Activated naive CD4-positive, alpha-beta T cell treated with anti-CD3 and anti-CD28 coated beads, Interleukin-2, amount 10 ng/mL, durations not matched to agents 7 days and 5 days (primary cell): ENCODE measurements around the gene PARD6B.

Experiments used
- CTCF ChIA-PET: fragments of 350-600 bp; sonication (Branson Sonifier 250); formaldehyde crosslinking; loops from one replicate; lab custom pipeline; 2021; ENCODE audit warnings: antibody characterized with exemption; lab: Charles Lee
- DNase-seq: peaks from one replicate; pipeline ENCODE4 v3.0.0-alpha.2; 2020
- H3K27ac Mint-ChIP-seq: one replicate; pipeline ENCODE4 v1.8.0; 2021; ENCODE audit warnings: mild to moderate bottlenecking, moderate library complexity, mixed read lengths
- H3K27me3 Mint-ChIP-seq: one replicate; pipeline ENCODE4 v1.8.0; 2021; ENCODE audit warnings: mild to moderate bottlenecking, mixed read lengths
- H3K36me3 Mint-ChIP-seq: one replicate; pipeline ENCODE4 v1.8.0; 2021; ENCODE audit warnings: mixed read lengths
- H3K4me1 Mint-ChIP-seq: one replicate; pipeline ENCODE4 v1.8.0; 2021; ENCODE audit warnings: mixed read lengths
- H3K4me3 Mint-ChIP-seq: one replicate; pipeline ENCODE4 v1.8.0; 2021; ENCODE audit warnings: mild to moderate bottlenecking, moderate library complexity, mixed read lengths
- H3K9me3 Mint-ChIP-seq: one replicate; pipeline ENCODE4 v1.8.0; 2021; ENCODE audit warnings: mixed read lengths

PARD6B gene

GRCh38 chr20:50724851-50725723 is 6.3 kb upstream of the PARD6B start:
- Mint-ChIP-seq H3K36me3 (no peaks in the 10 kb centered on the region), H3K4me3 (no peak overlapping the region), H3K9me3 (no peaks in the 10 kb centered on the region), H3K4me1 (peaks cover under 1% of the 10 kb centered on the region), H3K27ac (no peak overlapping the region), H3K27me3 (no peaks in the 10 kb centered on the region)
- CTCF ChIA-PET = interaction anchor here (1.0 to 2.5 kb wide), 2 partner anchors 24 to 89 kb away, joined by 3 to 10 read pairs; no protein-coding TSS in a partner anchor
- no peak for DNase-seq

GRCh38 chr20:50725724-50726005 is 5.7 kb upstream of the PARD6B start:
- Mint-ChIP-seq H3K27ac (no peak overlapping the region), H3K36me3 (no peaks in the 10 kb centered on the region), H3K27me3 (no peaks in the 10 kb centered on the region)

GRCh38 chr20:50726955-50727791 is 4.2 kb upstream of the PARD6B start:
- peaks cover 8% of the 10 kb centered on the region for H3K4me1 Mint-ChIP-seq
- no peaks in the 10 kb centered on the region for H3K9me3 Mint-ChIP-seq
- H3K27ac Mint-ChIP-seq = no peak overlapping the region
- no peaks in the 10 kb centered on the region for H3K27me3 Mint-ChIP-seq
- CTCF ChIA-PET = interaction anchor here (1.3 to 2.1 kb wide), 2 partner anchors 22 to 26 kb away, joined by 3 to 11 read pairs; no protein-coding TSS in a partner anchor
- no peak for DNase-seq
- no peak overlapping the region for H3K4me3 Mint-ChIP-seq
- H3K36me3 Mint-ChIP-seq = no peaks in the 10 kb centered on the region

More at GRCh38 chr20:50725724-50726005, 5.7 kb upstream of the PARD6B start:
- DNase-seq = no peak
- Mint-ChIP-seq H3K4me3 (no peak overlapping the region), H3K9me3 (no peaks in the 10 kb centered on the region), H3K4me1 (peaks cover 6% of the 10 kb centered on the region)
- CTCF ChIA-PET = interaction anchor here (0.8 to 2.5 kb wide), 2 partner anchors 24 to 25 kb away, joined by 3 to 10 read pairs; no protein-coding TSS in a partner anchor

- no peak for DNase-seq
- Mint-ChIP-seq H3K9me3 (no peaks in the 10 kb centered on the region), H3K4me3 (no peak overlapping the region), H3K27ac (no peak overlapping the region), H3K27me3 (no peaks in the 10 kb centered on the region), H3K4me1 (peaks cover 16% of the 10 kb centered on the region), H3K36me3 (no peaks in the 10 kb centered on the region)
- CTCF ChIA-PET = interaction anchor here (0.6 to 2.1 kb wide), 3 partner anchors 22 to 150 kb away, joined by 3 to 11 read pairs (median 3); no protein-coding TSS in a partner anchor
Measured at GRCh38 chr20:50727792-50728485, 3.4 kb upstream of the PARD6B start.

GRCh38 chr20:50728486-50728980 is 2.8 kb upstream of the PARD6B start:
- H3K27ac Mint-ChIP-seq = no peak overlapping the region
- no peak overlapping the region for H3K4me3 Mint-ChIP-seq
- no peak for DNase-seq
- no peaks in the 10 kb centered on the region for H3K9me3 Mint-ChIP-seq
- H3K27me3 Mint-ChIP-seq = no peaks in the 10 kb centered on the region
- H3K4me1 Mint-ChIP-seq = peaks cover 20% of the 10 kb centered on the region
- CTCF ChIA-PET = interaction anchor here (0.6 to 2.1 kb wide), 3 partner anchors 21 to 150 kb away, joined by 3 to 11 read pairs (median 3); no protein-coding TSS in a partner anchor
- H3K36me3 Mint-ChIP-seq = no peaks in the 10 kb centered on the region

GRCh38 chr20:50728981-50729874 is 2.2 kb upstream of the PARD6B start:
- no peak overlapping the region for H3K27ac Mint-ChIP-seq
- CTCF ChIA-PET = interaction anchor here (0.6 to 2.1 kb wide), 4 partner anchors 18 to 149 kb away, joined by 3 to 11 read pairs (median 4); no protein-coding TSS in a partner anchor
- DNase-seq = no peak

GRCh38 chr20:50729901-50730764 is 1.2 kb upstream of the PARD6B start:
- Mint-ChIP-seq H3K4me1 (peaks cover 21% of the 10 kb centered on the region), H3K36me3 (no peaks in the 10 kb centered on the region), H3K27ac (peak overlapping the region; percentile 82), H3K27me3 (no peaks in the 10 kb centered on the region), H3K4me3 (peak overlapping the region; percentile 90), H3K9me3 (no peaks in the 10 kb centered on the region)
- DNase-seq = no peak
- CTCF ChIA-PET = interaction anchor here (1.2 to 1.4 kb wide), 2 partner anchors 17 to 20 kb away, joined by 4 read pairs; no protein-coding TSS in a partner anchor

More at GRCh38 chr20:50728981-50729874, 2.2 kb upstream of the PARD6B start:
- no peaks in the 10 kb centered on the region for H3K36me3 Mint-ChIP-seq
- H3K27me3 Mint-ChIP-seq = no peaks in the 10 kb centered on the region
- no peak overlapping the region for H3K4me3 Mint-ChIP-seq
- H3K9me3 Mint-ChIP-seq = no peaks in the 10 kb centered on the region
- peaks cover 21% of the 10 kb centered on the region for H3K4me1 Mint-ChIP-seq

GRCh38 chr20:50730765-50731054 is 670 bp upstream of the PARD6B start:
- H3K27me3 Mint-ChIP-seq = no peaks in the 10 kb centered on the region
- CTCF ChIA-PET = interaction anchor here (1.2 to 1.4 kb wide), 2 partner anchors 17 to 19 kb away, joined by 4 read pairs; no protein-coding TSS in a partner anchor
- peak overlapping the region; percentile 90 for H3K4me3 Mint-ChIP-seq
- no peaks in the 10 kb centered on the region for H3K36me3 Mint-ChIP-seq
- DNase-seq = no peak
- H3K4me1 Mint-ChIP-seq = peaks cover 23% of the 10 kb centered on the region
- peak overlapping the region; percentile 82 for H3K27ac Mint-ChIP-seq
- no peaks in the 10 kb centered on the region for H3K9me3 Mint-ChIP-seq

GRCh38 chr20:50731930-50732690 is 730 bp downstream of the PARD6B start:
- peak overlapping the region; percentile 90 for H3K4me3 Mint-ChIP-seq
- no peaks in the 10 kb centered on the region for H3K9me3 Mint-ChIP-seq
- DNase-seq = peak; percentile 29
- H3K27ac Mint-ChIP-seq = peak overlapping the region; percentile 89
- CTCF ChIA-PET = interaction anchor here (0.7 to 1.0 kb wide), 4 partner anchors 13 to 62 kb away, joined by 3 to 4 read pairs (median 4); partner anchors contain the start of gene BCAS4
- no peaks in the 10 kb centered on the region for H3K36me3 Mint-ChIP-seq
- H3K4me1 Mint-ChIP-seq = peaks cover 23% of the 10 kb centered on the region
- no peaks in the 10 kb centered on the region for H3K27me3 Mint-ChIP-seq

GRCh38 chr20:50733644-50734349 is 2.4 kb downstream of the PARD6B start:
- Mint-ChIP-seq H3K27me3 (no peaks in the 10 kb centered on the region), H3K4me1 (peaks cover 23% of the 10 kb centered on the region), H3K9me3 (no peaks in the 10 kb centered on the region), H3K36me3 (no peaks in the 10 kb centered on the region), H3K27ac (no peak overlapping the region), H3K4me3 (peak overlapping the region; percentile 11)
- DNase-seq = no peak
- CTCF ChIA-PET = no interaction called here
